Stimulated activated CD4-positive, alpha-beta T cell treated with anti-CD3 and anti-CD28 coated beads, Interleukin-15, amount 100 ng/mL, for 24 hours (primary cell): ENCODE measurements around the gene GALK1.

Experiments
- DNase-seq: peaks from one replicate; pipeline ENCODE4 v3.0.0-alpha.2; 2020

The GALK1 gene

GRCh38 chr17:75748706-75749105 lies 16.3 kb downstream of the GALK1 start:
- DNase-seq: no peak

- DNase-seq: no peak
Measured at GRCh38 chr17:75743625-75744206, 21.3 kb downstream of the GALK1 start.

GRCh38 chr17:75742337-75742736 lies 22.7 kb downstream of the GALK1 start:
- no peak for DNase-seq

- DNase-seq: no peak
Measured at GRCh38 chr17:75740631-75741077, 24.3 kb downstream of the GALK1 start.

- DNase-seq: no peak
Measured at GRCh38 chr17:75740215-75740614, 24.8 kb downstream of the GALK1 start.

- no peak for DNase-seq
Measured at GRCh38 chr17:75739801-75740200, 25.2 kb downstream of the GALK1 start.

- DNase-seq: no peak
Measured at GRCh38 chr17:75739174-75739573, 25.8 kb downstream of the GALK1 start.

- peak; percentile 35 for DNase-seq
Measured at GRCh38 chr17:75738218-75738802, 26.7 kb downstream of the GALK1 start.

- no peak for DNase-seq
Measured at GRCh38 chr17:75737133-75737962, 27.6 kb downstream of the GALK1 start.

- DNase-seq: no peak
Measured at GRCh38 chr17:75736173-75736835, 28.7 kb downstream of the GALK1 start.

- DNase-seq: no peak
Measured at GRCh38 chr17:75734674-75735294, 30.2 kb downstream of the GALK1 start.

- DNase-seq: no peak
Measured at GRCh38 chr17:75733471-75733870, 31.5 kb downstream of the GALK1 start.

- DNase-seq: no peak
Measured at GRCh38 chr17:75731716-75732498, 33.1 kb downstream of the GALK1 start.

- DNase-seq: no peak
Measured at GRCh38 chr17:75731086-75731715, 33.8 kb downstream of the GALK1 start.

- DNase-seq: no peak
Measured at GRCh38 chr17:75730065-75730464, 34.9 kb downstream of the GALK1 start.

GRCh38 chr17:75729351-75729750 lies 35.6 kb downstream of the GALK1 start:
- no peak for DNase-seq

GRCh38 chr17:75727391-75727790 lies 37.6 kb downstream of the GALK1 start:
- DNase-seq: no peak

- no peak for DNase-seq
Measured at GRCh38 chr17:75725504-75725903, 39.5 kb downstream of the GALK1 start.

GRCh38 chr17:75724016-75725003 lies 40.7 kb downstream of the GALK1 start:
- DNase-seq: no peak

- no peak for DNase-seq
Measured at GRCh38 chr17:75723171-75723930, 41.6 kb downstream of the GALK1 start.
